ENCODE results near the gene KCND2. TPM values are rescaled to one million over a fixed set of nuclear protein-coding genes. Genes with fewer than 3 reads are reported as not detected.
A peak's percentile ranks its signal among the peaks of the same experiment; 100 is the strongest.

The KCND2 gene
- total and polyA plus RNA-seq, 2 of the 8 experiments (the other 6 are each of a cell fraction or from before 2014, with no cell fraction given), result 4.6 to 7.7 TPM

DNA sequence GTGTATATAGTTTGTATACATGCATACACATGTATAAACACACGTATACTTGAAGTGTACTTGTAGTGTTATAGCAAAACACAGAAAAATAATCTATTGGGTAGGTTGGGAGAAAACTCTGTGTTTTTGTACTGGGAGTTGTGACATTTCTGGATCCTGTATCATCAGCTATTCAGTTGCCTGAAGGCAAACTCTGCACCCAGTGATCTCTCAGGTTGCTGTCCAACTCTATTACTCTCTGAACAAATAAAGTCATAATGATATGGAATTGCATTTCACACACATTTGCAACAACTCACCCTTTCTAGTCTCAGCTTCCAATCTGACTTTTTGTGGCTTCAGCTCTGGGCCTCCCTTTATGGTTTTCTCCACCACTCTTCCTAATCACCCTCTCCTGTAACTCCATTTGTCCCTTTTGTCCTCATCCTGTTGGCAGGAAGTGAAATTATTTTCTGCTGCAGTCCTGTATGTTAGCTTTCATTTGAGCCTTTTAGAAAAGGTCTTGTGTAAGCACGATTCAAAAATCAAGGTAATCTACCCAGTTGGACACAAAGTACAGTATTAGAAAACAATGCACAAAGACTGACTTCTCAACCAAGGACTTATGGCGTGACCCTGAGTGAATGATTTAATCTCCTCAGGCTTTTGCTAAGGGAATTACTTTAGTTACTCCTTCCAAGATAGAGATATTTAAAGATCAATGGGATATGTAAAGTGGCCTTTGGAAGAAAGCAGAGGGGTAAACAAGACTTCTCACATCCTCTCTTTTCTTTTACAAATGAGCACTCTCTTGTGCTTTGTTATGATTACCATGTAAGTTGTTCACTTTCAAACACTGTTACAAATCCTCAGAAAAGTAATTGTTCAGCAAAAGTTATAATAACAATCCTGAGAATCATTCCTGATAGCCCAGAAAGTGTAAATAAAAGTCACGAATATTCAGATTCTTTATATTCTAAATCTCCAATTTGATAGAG is 249.1 kb downstream of the KCND2 start:
- Histone ChIP-seq H3K4ac (replicated peaks; ENCODE audit: insufficient read length, low read depth, low read length) (peak overlapping the region; percentile 76), H2BK15ac (ENCODE audit: low read length) (no peak overlapping the region), H3K4me1 (replicated peaks in 1 of 4; ENCODE audit: control insufficient read depth in 3 of 4, insufficient read depth in 4 of 4, low read length in 3 of 4) (peaks cover 0 to 20% (median 9%) of the 10 kb centered on the region in 4 experiments; a peak in 5 of 7 replicates), H2AFZ (ENCODE audit: low read length) (no peak overlapping the region), H3K27ac (ENCODE audit: low read depth, low read length) (peak overlapping the region; percentile 84; the same call in 1 of the 2 replicates), H3K79me1 (ENCODE audit: low read depth, low read length) (no peaks in the 10 kb centered on the region), H3K14ac (ENCODE audit: insufficient read length) (no peak overlapping the region), H4K91ac (replicated peaks; ENCODE audit: insufficient read length, low read length) (peak overlapping the region; percentile 83), H3K27me3 (replicated peaks in 1 of 4; ENCODE audit: control insufficient read depth in 3 of 4, extremely low read depth in 1 of 4, insufficient read depth in 3 of 4, low read length in 3 of 4) (no peaks in the 10 kb centered on the region), H3K36me3 (ENCODE audit: control insufficient read depth in 2 of 4, insufficient read depth in 4 of 4, low read length in 3 of 4) (no peaks in the 10 kb centered on the region), H3K9ac (replicated peaks in 1 of 4; ENCODE audit: extremely low read depth in 1 of 4, low read depth in 3 of 4, low read length in 3 of 4) (no peak overlapping the region; a peak in 1 of 7 replicates), H2BK120ac (replicated peaks; ENCODE audit: low read depth, low read length) (peak overlapping the region; percentile 94), H3K23ac (ENCODE audit: insufficient read length) (no peak overlapping the region), H3K79me2 (ENCODE audit: control insufficient read depth in 1 of 2, insufficient read depth in 2 of 2, low read length in 2 of 2) (no peaks in the 10 kb centered on the region), H3K9me3 (ENCODE audit: insufficient read depth in 2 of 2, low read depth in 1 of 2, low read length in 1 of 2) (no peaks in the 10 kb centered on the region), H4K8ac (ENCODE audit: extremely low read depth, insufficient read depth, low read length) (no peak overlapping the region), H3K56ac (replicated peaks; ENCODE audit: insufficient read length, low read depth, low read length) (peak overlapping the region; percentile 27), H3K4me2 (ENCODE audit: insufficient read depth in 1 of 2, low read depth in 2 of 2, low read length in 2 of 2) (peak overlapping the region; percentile 56 to 60), H4K5ac (ENCODE audit: insufficient read length, low read depth, low read length) (peak overlapping the region; percentile 94), H3K18ac (ENCODE audit: extremely low read depth, low read length) (peak overlapping the region; percentile 51; the same call in 1 of the 2 replicates), H2BK5ac (ENCODE audit: low read depth, low read length) (peak overlapping the region; percentile 91), H4K20me1 (replicated peaks in 1 of 2; ENCODE audit: control insufficient read depth in 1 of 2, insufficient read depth in 2 of 2, low read length in 2 of 2) (no peaks in the 10 kb centered on the region), H3K4me3 (ENCODE audit: extremely low read depth in 1 of 4, insufficient read depth in 2 of 4, low read depth in 3 of 4, low read length in 4 of 4) (peak overlapping the region in 2 of 4 experiments; percentile 6 to 45; a peak in 3 of 8 replicates), H2AK5ac (ENCODE audit: low read depth, low read length) (no peak overlapping the region), H2BK12ac (ENCODE audit: low read depth, low read length) (peak overlapping the region; percentile 10; the same call in 1 of the 2 replicates), H2BK20ac (ENCODE audit: low read length) (no peak overlapping the region), H3K23me2 (ENCODE audit: low read depth, low read length) (no peaks in the 10 kb centered on the region)
- 14% methylated on average over 4 of the region's 4 CpGs; no CpG with 5 or more reads in 1 of the 2 experiments for WGBS, 2 experiments (ENCODE audit: extremely low coverage in 1 of 2, insufficient coverage in 1 of 2, insufficient read length in 1 of 2, insufficient replicate concordance in 2 of 2, low coverage in 1 of 2, low lambda C conversion rate in 2 of 2, missing lambda C conversion rate in 1 of 2)
- no peak for DNase-seq (ENCODE audit: low read depth in 1 of 2, low spot score in 2 of 2)
- POLR2A ChIA-PET (ENCODE audit: partially characterized antibody), result interaction anchor here (0.6 to 0.7 kb wide), 4 partner anchors 9 to 505 kb away, joined by 3 read pairs; partner anchors contain the start of gene ING3
- peak; percentile 81 for FAIRE-seq
- CTCF ChIA-PET (ENCODE audit: partially characterized antibody), result no interaction called here
- no peak for TF ChIP-seq SIRT6 (IDR thresholded peaks at IDR 0.05; ENCODE audit: low read length)
